HEK293 (cell line): Measurements from ENCODE around the gene AP1B1.

Source experiments
- CTCF ChIP-seq: fragments of 450-650 bp; formaldehyde crosslinking; IDR thresholded peaks from 2 replicates; pipeline ENCODE4 v1.5.1; 2016; ENCODE audit warnings: missing biosample characterization, missing genetic modification characterization
- GFI1B ChIP-seq: fragments of 450-650 bp; formaldehyde crosslinking; IDR thresholded peaks from 2 replicates; pipeline ENCODE4 v1.5.1; 2016; ENCODE audit warnings: missing biosample characterization, missing genetic modification characterization
- GLIS1 ChIP-seq: fragments of 450-650 bp; formaldehyde crosslinking; IDR thresholded peaks from 2 replicates; pipeline ENCODE4 v1.5.1; 2016; ENCODE audit warnings: missing biosample characterization, missing genetic modification characterization
- IKZF3 ChIP-seq: fragments of 450-650 bp; IDR thresholded peaks from 2 replicates; pipeline ENCODE4 v1.5.0; 2018; ENCODE audit warnings: missing biosample characterization, mild to moderate bottlenecking, missing genetic modification characterization, moderate library complexity
- KLF16 ChIP-seq: fragments of 450-650 bp; formaldehyde crosslinking; IDR thresholded peaks from 2 replicates; pipeline ENCODE4 v1.5.1; 2017; ENCODE audit warnings: missing biosample characterization, missing genetic modification characterization
- MEIS1 ChIP-seq: sonication (generic); formaldehyde crosslinking; IDR thresholded peaks from 2 replicates; pipeline ENCODE4 v1.8.1; 2022; ENCODE audit warnings: missing genetic modification reagents, mild to moderate bottlenecking, borderline replicate concordance
- OSR2 ChIP-seq: fragments of 450-650 bp; formaldehyde crosslinking; IDR thresholded peaks from 2 replicates; pipeline ENCODE4 v1.5.1; 2016; ENCODE audit warnings: missing biosample characterization, missing genetic modification characterization
- PATZ1 ChIP-seq: fragments of 450-650 bp; formaldehyde crosslinking; IDR thresholded peaks from 2 replicates; pipeline ENCODE4 v1.5.1; 2016; ENCODE audit warnings: missing biosample characterization, missing genetic modification characterization
- PBX3 ChIP-seq: sonication (generic); formaldehyde crosslinking; IDR thresholded peaks from 2 replicates; pipeline ENCODE4 v1.8.1; 2022; ENCODE audit warnings: mild to moderate bottlenecking, moderate library complexity, missing genetic modification reagents
- PRDM1 ChIP-seq: fragments of 450-650 bp; formaldehyde crosslinking; IDR thresholded peaks from 2 replicates; pipeline ENCODE4; 2016; ENCODE audit warnings: missing biosample characterization, missing genetic modification characterization
- RBAK ChIP-seq: fragments of 450-650 bp; formaldehyde crosslinking; IDR thresholded peaks from 2 replicates; pipeline ENCODE4 v1.5.1; 2016; ENCODE audit warnings: missing biosample characterization, missing genetic modification characterization
- SCRT1 ChIP-seq: fragments of 450-650 bp; formaldehyde crosslinking; IDR thresholded peaks from 2 replicates; pipeline ENCODE4 v1.5.1; 2016; ENCODE audit warnings: missing biosample characterization, missing genetic modification characterization, borderline replicate concordance
- SP3 ChIP-seq: fragments of 450-650 bp; formaldehyde crosslinking; IDR thresholded peaks from 2 replicates; pipeline ENCODE4 v1.5.1; 2016; ENCODE audit warnings: missing biosample characterization, missing genetic modification characterization
- SP7 ChIP-seq: fragments of 450-650 bp; formaldehyde crosslinking; IDR thresholded peaks from 2 replicates; pipeline ENCODE4 v1.5.1; 2016; ENCODE audit warnings: missing biosample characterization, missing genetic modification characterization
- ZBTB6 ChIP-seq: fragments of 450-650 bp; formaldehyde crosslinking; IDR thresholded peaks from 2 replicates; pipeline ENCODE4 v1.5.1; 2017; ENCODE audit warnings: missing biosample characterization, missing genetic modification characterization
- ZBTB7A ChIP-seq: fragments of 450-650 bp; formaldehyde crosslinking; IDR thresholded peaks from 2 replicates; pipeline ENCODE4 v1.5.1; 2016; ENCODE audit warnings: low read depth, missing biosample characterization, missing genetic modification characterization
- ZBTB8A ChIP-seq: fragments of 450-650 bp; formaldehyde crosslinking; IDR thresholded peaks from 2 replicates; pipeline ENCODE4 v1.5.1; 2016; ENCODE audit warnings: missing biosample characterization, missing genetic modification characterization
- ZFP41 ChIP-seq: fragments of 450-650 bp; formaldehyde crosslinking; IDR thresholded peaks from 2 replicates; pipeline ENCODE4 v1.5.1; 2016; ENCODE audit warnings: missing biosample characterization, missing genetic modification characterization, borderline replicate concordance
- ZNF112 ChIP-seq: fragments of 450-650 bp; formaldehyde crosslinking; IDR thresholded peaks from 2 replicates; pipeline ENCODE4 v1.5.0; 2017; ENCODE audit warnings: missing biosample characterization, missing genetic modification characterization
- ZNF16 ChIP-seq: fragments of 450-650 bp; formaldehyde crosslinking; IDR thresholded peaks from 2 replicates; pipeline ENCODE4 v1.5.1; 2016; ENCODE audit warnings: low read depth, missing biosample characterization, missing genetic modification characterization
- ZNF2 ChIP-seq: fragments of 450-650 bp; formaldehyde crosslinking; IDR thresholded peaks from 2 replicates; pipeline ENCODE4 v1.5.1; 2016; ENCODE audit warnings: missing biosample characterization, missing genetic modification characterization
- ZNF280D ChIP-seq: fragments of 450-650 bp; formaldehyde crosslinking; IDR thresholded peaks from 2 replicates; pipeline ENCODE4 v1.5.1; 2016; ENCODE audit warnings: missing biosample characterization, missing genetic modification characterization
- ZNF341 ChIP-seq: fragments of 450-650 bp; formaldehyde crosslinking; IDR thresholded peaks from 2 replicates; pipeline ENCODE4; 2016; ENCODE audit warnings: low read depth, missing biosample characterization, missing genetic modification characterization
- ZNF350 ChIP-seq: fragments of 450-650 bp; formaldehyde crosslinking; IDR thresholded peaks from 2 replicates; pipeline ENCODE4 v1.5.0; 2017; ENCODE audit warnings: missing biosample characterization, mild to moderate bottlenecking, missing genetic modification characterization
- ZNF398 ChIP-seq: fragments of 450-650 bp; formaldehyde crosslinking; IDR thresholded peaks from 2 replicates; pipeline ENCODE4 v1.5.1; 2017; ENCODE audit warnings: missing biosample characterization, missing genetic modification characterization
- ZNF416 ChIP-seq: fragments of 450-650 bp; formaldehyde crosslinking; IDR thresholded peaks from 2 replicates; pipeline ENCODE4 v1.5.1; 2016; ENCODE audit warnings: missing biosample characterization, missing genetic modification characterization
- ZNF510 ChIP-seq: fragments of 450-650 bp; formaldehyde crosslinking; IDR thresholded peaks from 2 replicates; pipeline ENCODE4 v1.5.1; 2018; ENCODE audit warnings: mild to moderate bottlenecking, missing genetic modification characterization, missing biosample characterization; ENCODE audit not compliant: insufficient replicate concordance
- ZNF600 ChIP-seq: fragments of 450-650 bp; formaldehyde crosslinking; IDR thresholded peaks from 2 replicates; pipeline ENCODE4 v1.5.1; 2016; ENCODE audit warnings: missing biosample characterization, missing genetic modification characterization
- ZNF624 ChIP-seq: fragments of 450-650 bp; formaldehyde crosslinking; IDR thresholded peaks from 2 replicates; pipeline ENCODE4 v1.5.1; 2017; ENCODE audit warnings: missing biosample characterization, missing genetic modification characterization
- ZNF791 ChIP-seq: fragments of 450-650 bp; formaldehyde crosslinking; IDR thresholded peaks from 2 replicates; pipeline ENCODE4 v1.5.1; 2016; ENCODE audit warnings: missing biosample characterization, missing genetic modification characterization

The AP1B1 gene

GRCh38 chr22:29314537-29315285 is 73.7 kb downstream of the AP1B1 start (continued):
- TF ChIP-seq ZNF398 (tag by site-specific recombination) (peak; percentile 58; the same call in 1 of the 2 replicates), GFI1B (no peak), MEIS1 (CRISPR knock-in tag) (no peak), CTCF (tag by site-specific recombination) (no peak), SP3 (tag by site-specific recombination) (no peak; the same call in 1 of the 2 replicates), SCRT1 (tag by site-specific recombination) (no peak), ZNF280D (tag by site-specific recombination) (no peak), ZNF791 (tag by site-specific recombination) (no peak), ZNF2 (tag by site-specific recombination) (no peak), ZNF510 (no peak), ZNF600 (tag by site-specific recombination) (peak; percentile 70; the same call in 1 of the 2 replicates), ZNF16 (tag by site-specific recombination) (no peak), ZNF416 (tag by site-specific recombination) (no peak), ZNF350 (tag by site-specific recombination) (no peak), ZNF112 (tag by site-specific recombination) (no peak), PBX3 (CRISPR knock-in tag) (no peak), PRDM1 (tag by site-specific recombination) (no peak), ZFP41 (tag by site-specific recombination) (no peak), ZBTB7A (no peak), ZNF624 (no peak), GLIS1 (tag by site-specific recombination) (peak; percentile 74), ZBTB6 (tag by site-specific recombination) (no peak), ZBTB8A (tag by site-specific recombination) (peak; percentile 86), PATZ1 (tag by site-specific recombination) (no peak; the same call in none of the 2 replicates), IKZF3 (no peak), SP7 (tag by site-specific recombination) (peak; percentile 50; the same call in 1 of the 2 replicates), RBAK (tag by site-specific recombination) (no peak), ZNF341 (tag by site-specific recombination) (no peak), KLF16 (tag by site-specific recombination) (0 out of 2 replicates have a peak, but pooled peaks have one; percentile 18), OSR2 (tag by site-specific recombination) (no peak)
